ENCODE results near the gene B4GALNT2.
"Not testable (repeated sequence)": the region's sequence is repeated elsewhere in the genome, so short reads cannot be mapped to it uniquely, and the experiment has no call there.

B4GALNT2 gene

GRCh38 chr17:49132699-49133364 is at the start of gene B4GALNT2:
B4GALNT2 (plus strand) TSS chr17:49132769; CDS start chr17:49132793, 24 bp downstream.
- DNase-seq (ENCODE audit: low read depth), result no peak

- DNase-seq (ENCODE audit: low read depth), result not testable (repeated sequence)
Observed at GRCh38 chr17:49085046-49085445, 47.5 kb upstream of the B4GALNT2 start.

- DNase-seq (ENCODE audit: low read depth), result no peak
Observed at GRCh38 chr17:49085565-49086315, 46.8 kb upstream of the B4GALNT2 start.

GRCh38 chr17:49086316-49086605 is 46.3 kb upstream of the B4GALNT2 start:
- no peak for DNase-seq (ENCODE audit: low read depth)

GRCh38 chr17:49086649-49087048 is 45.9 kb upstream of the B4GALNT2 start:
- no peak for DNase-seq (ENCODE audit: low read depth)

- DNase-seq (ENCODE audit: low read depth), result no peak
Observed at GRCh38 chr17:49089094-49089493, 43.5 kb upstream of the B4GALNT2 start.

GRCh38 chr17:49090878-49091594 is 41.5 kb upstream of the B4GALNT2 start:
- DNase-seq (ENCODE audit: low read depth), result no peak

- no peak for DNase-seq (ENCODE audit: low read depth)
Observed at GRCh38 chr17:49093131-49093530, 39.4 kb upstream of the B4GALNT2 start.

GRCh38 chr17:49100601-49101000 is 32.0 kb upstream of the B4GALNT2 start:
- DNase-seq (ENCODE audit: low read depth), result no peak

GRCh38 chr17:49101054-49101534 is 31.5 kb upstream of the B4GALNT2 start:
- no peak for DNase-seq (ENCODE audit: low read depth)

- DNase-seq (ENCODE audit: low read depth), result not testable (repeated sequence)
Observed at GRCh38 chr17:49103360-49103759, 29.2 kb upstream of the B4GALNT2 start.

GRCh38 chr17:49104511-49105074 is 28.0 kb upstream of the B4GALNT2 start:
- DNase-seq (ENCODE audit: low read depth), result no peak

GRCh38 chr17:49106321-49107210 is 26.0 kb upstream of the B4GALNT2 start:
- no peak for DNase-seq (ENCODE audit: low read depth)

GRCh38 chr17:49107211-49107557 is 25.4 kb upstream of the B4GALNT2 start:
- DNase-seq (ENCODE audit: low read depth), result no peak

GRCh38 chr17:49108318-49108717 is 24.3 kb upstream of the B4GALNT2 start:
- no peak for DNase-seq (ENCODE audit: low read depth)

GRCh38 chr17:49110509-49110908 is 22.1 kb upstream of the B4GALNT2 start:
- DNase-seq (ENCODE audit: low read depth), result no peak

- no peak for DNase-seq (ENCODE audit: low read depth)
Observed at GRCh38 chr17:49111934-49112333, 20.6 kb upstream of the B4GALNT2 start.

GRCh38 chr17:49112936-49113335 is 19.6 kb upstream of the B4GALNT2 start:
- DNase-seq (ENCODE audit: low read depth), result no peak

GRCh38 chr17:49114703-49115102 is 17.9 kb upstream of the B4GALNT2 start:
- DNase-seq (ENCODE audit: low read depth), result no peak

- DNase-seq (ENCODE audit: low read depth), result no peak
Observed at GRCh38 chr17:49117587-49118230, 14.9 kb upstream of the B4GALNT2 start.

- DNase-seq (ENCODE audit: low read depth), result no peak
Observed at GRCh38 chr17:49120166-49120565, 12.4 kb upstream of the B4GALNT2 start.

Data from stimulated activated CD8-positive, alpha-beta memory T cell treated with anti-CD3 and anti-CD28 coated beads, Interleukin-15, amount 100 ng/mL, for 1 hour (primary cell).